CD14-positive monocyte (primary cell): ENCODE data around the gene SACM1L. TPM values are rescaled to one million over a fixed set of nuclear protein-coding genes. Genes with fewer than 3 reads are reported as not detected.
A peak's percentile ranks its signal among the peaks of the same experiment; 100 is the strongest.
"Not testable (repeated sequence)": the region's sequence is repeated elsewhere in the genome, so short reads cannot be mapped to it uniquely, and the experiment has no call there.

Source experiments
- DNase-seq, 3 donors: peaks; one replicate each; pipeline ENCODE4 v3.0.0-alpha.2; 2011 to 2022
- H2AFZ ChIP-seq: 2 replicates; pipeline ENCODE4 v1.6.0; 2012; ENCODE audit warnings: mild to moderate bottlenecking, low read depth, low read length, inconsistent platforms; ENCODE audit not compliant: insufficient read depth, poor library complexity, severe bottlenecking
- H3K27ac ChIP-seq, 2 donors: 1 replicate in 1 of 2; 2 replicates in 1 of 2; pipeline ENCODE4 v1.5.1; 2012 to 2013; ENCODE audit warnings: low read length in 2 of 2, control low read depth in 1 of 2, inconsistent platforms in 1 of 2, low read depth in 1 of 2, mild to moderate bottlenecking in 1 of 2
- H3K27me3 ChIP-seq, 2 donors: one replicate each; pipeline versions ENCODE4 v1.6.0 to v1.6.1; 2011 to 2013; ENCODE audit warnings: low read length in 2 of 2; ENCODE audit not compliant: control insufficient read depth in 2 of 2, insufficient read depth in 2 of 2
- H3K36me3 ChIP-seq, 2 donors: replicated peaks in 1 of 2; 1 replicate in 1 of 2; 2 replicates in 1 of 2; pipeline versions ENCODE4 v1.5.1 to v1.6.1; 2012 to 2013; ENCODE audit warnings: low read length in 2 of 2, control low read depth in 1 of 2, inconsistent platforms in 1 of 2, mild to moderate bottlenecking in 1 of 2; ENCODE audit not compliant: insufficient read depth in 2 of 2, control insufficient read depth in 1 of 2
- H3K4me1 ChIP-seq, 2 donors: 1 replicate in 1 of 2; 2 replicates in 1 of 2; pipeline versions ENCODE4 v1.5.1 to v1.6.1; 2012 to 2013; ENCODE audit warnings: low read length in 2 of 2, control low read depth in 1 of 2, inconsistent platforms in 1 of 2, mild to moderate bottlenecking in 1 of 2, moderate library complexity in 1 of 2; ENCODE audit not compliant: insufficient read depth in 2 of 2, control insufficient read depth in 1 of 2
- H3K4me2 ChIP-seq: replicated peaks from 2 replicates; pipeline ENCODE3; 2012; ENCODE audit warnings: low read length, moderate library complexity, mild to moderate bottlenecking; ENCODE audit not compliant: poor library complexity, severe bottlenecking; ENCODE audit errors: extremely low read depth
- H3K4me3 ChIP-seq, 3 experiments: fragments of 200-600 bp in 1 of 3; sonication (generic) in 1 of 3; replicated peaks in 1 of 3; 1 replicate in 2 of 3; 2 replicates in 1 of 3; pipeline ENCODE4 v1.5.1; 2011 to 2013; ENCODE audit warnings: low read length in 3 of 3, mild to moderate bottlenecking in 3 of 3, control low read depth in 2 of 3, low read depth in 2 of 3, inconsistent platforms in 1 of 3, moderate library complexity in 1 of 3
- H3K79me2 ChIP-seq: 2 replicates; pipeline ENCODE4 v1.6.0; 2012; ENCODE audit warnings: mild to moderate bottlenecking, control low read depth, inconsistent platforms, low read length, moderate library complexity; ENCODE audit not compliant: insufficient read depth
- H3K9ac ChIP-seq: 2 replicates; pipeline ENCODE4 v1.6.0; 2017; ENCODE audit warnings: low read length, mild to moderate bottlenecking; ENCODE audit not compliant: insufficient read depth, poor library complexity, severe bottlenecking
- H3K9me3 ChIP-seq, 2 donors: replicated peaks in 1 of 2; 1 replicate in 1 of 2; 2 replicates in 1 of 2; pipeline versions ENCODE4 v1.5.1 to v1.6.1; 2012 to 2013; ENCODE audit warnings: low read length in 2 of 2, control low read depth in 1 of 2; ENCODE audit not compliant: control insufficient read depth in 1 of 2, insufficient read depth in 1 of 2
- H4K20me1 ChIP-seq: 2 replicates; pipeline ENCODE4 v1.6.0; 2012; ENCODE audit warnings: mild to moderate bottlenecking, low read length, control low read depth, moderate library complexity; ENCODE audit not compliant: insufficient read depth
- H3K27ac Mint-ChIP-seq, 7 donors: one replicate each; pipeline ENCODE4 v1.8.0; 2020; ENCODE audit warnings: mild to moderate bottlenecking in 7 of 7, mixed read lengths in 7 of 7, moderate library complexity in 6 of 7, inconsistent platforms in 2 of 7
- H3K27me3 Mint-ChIP-seq, 3 donors: one replicate each; pipeline ENCODE4 v1.8.0; 2021 to 2022; ENCODE audit warnings: low read depth in 3 of 3, mild to moderate bottlenecking in 3 of 3, mixed read lengths in 3 of 3, moderate library complexity in 3 of 3, inconsistent platforms in 1 of 3
- H3K36me3 Mint-ChIP-seq, 2 donors: one replicate each; pipeline ENCODE4 v1.8.0; 2020; ENCODE audit warnings: mixed read lengths in 2 of 2, inconsistent platforms in 1 of 2, mild to moderate bottlenecking in 1 of 2
- H3K4me1 Mint-ChIP-seq: one replicate; pipeline ENCODE4 v1.8.0; 2020; ENCODE audit warnings: mild to moderate bottlenecking, mixed read lengths
- H3K4me3 Mint-ChIP-seq, 2 donors: one replicate each; pipeline ENCODE4 v1.8.0; 2020; ENCODE audit warnings: mild to moderate bottlenecking in 2 of 2, mixed read lengths in 2 of 2, moderate library complexity in 1 of 2
- H3K9me3 Mint-ChIP-seq, 7 donors: one replicate each; pipeline ENCODE4 v1.8.0; 2020 to 2022; ENCODE audit warnings: mixed read lengths in 7 of 7, mild to moderate bottlenecking in 6 of 7, moderate library complexity in 6 of 7, inconsistent platforms in 2 of 7
- WGBS: methylation state at CpG from one replicate; pipeline ENCODE4 v1.1.5; 2013; ENCODE audit warnings: missing lambda C conversion rate; ENCODE audit not compliant: insufficient coverage; 5-methylcytosine and 5-hydroxymethylcytosine counted together
- intact Hi-C, 2 donors: fragments of 100-400 bp; cut with micrococcal nuclease; formaldehyde crosslinking; loops; one replicate each; pipeline versions ENCODE4 v1.15.0 to v1.15.1; 2023
- polyA plus RNA-seq, 3 donors: library from polyadenylated mRNA; depleted of rRNA in 1 of 3; unstranded in 2 of 3; stranded (reverse) in 1 of 3; fragments of 300-500 nt in 2 of 3; fragments of >200 nt in 1 of 3; fragmentation: Illumina TruSeq in 2 of 3; gene quantifications; 1 replicate in 2 of 3; 2 replicates in 1 of 3; pipeline ENCODE4 v1.2.3, GENCODE V29; 2012 to 2021
- TF ChIP-seq, protein P1 (sequence below): fragments of 200-600 bp; IDR thresholded peaks from one replicate; pipeline ENCODE4 v1.8.0; 2022; ENCODE audit warnings: antibody characterized with exemption, mild to moderate bottlenecking

Gene SACM1L
- polyA plus RNA-seq, 3 donors = 14.6 to 25.7 (median 21.5) TPM

GRCh38 chr3:45683417-45684326 is 5.5 kb upstream of the SACM1L start:
- Histone ChIP-seq H3K4me3 (no peak overlapping the region), H3K36me3 (peaks cover 2 to 23% of the 10 kb centered on the region in 2 donors), H3K79me2 (no peaks in the 10 kb centered on the region), H3K4me2 (no peak overlapping the region), H3K9me3 (peaks cover 0 to 3% of the 10 kb centered on the region in 2 donors), H2AFZ (no peak overlapping the region), H3K9ac (no peak overlapping the region), H4K20me1 (no peaks in the 10 kb centered on the region), H3K27ac (no peak overlapping the region), H3K27me3 (no peaks in the 10 kb centered on the region), H3K4me1 (peaks cover 16 to 17% of the 10 kb centered on the region in 2 donors)
- peak overlapping the region in 1 of 7 donors; percentile 36 for H3K27ac Mint-ChIP-seq
- peaks cover 0 to 7% (median 4%) of the 10 kb centered on the region in 7 donors for H3K9me3 Mint-ChIP-seq
- intact Hi-C loops = loop anchor here in 1 of 2 donors (10.0 kb wide), 1 partner anchor 649 kb away; no protein-coding TSS in a partner anchor
- no peak for DNase-seq
- H3K36me3 Mint-ChIP-seq = peaks cover 16 to 19% of the 10 kb centered on the region in 2 donors
- H3K4me1 Mint-ChIP-seq = peaks cover 23% of the 10 kb centered on the region
- WGBS = 92% methylated on average over 6 of the region's 13 CpGs
- TF ChIP-seq, protein P1, sequence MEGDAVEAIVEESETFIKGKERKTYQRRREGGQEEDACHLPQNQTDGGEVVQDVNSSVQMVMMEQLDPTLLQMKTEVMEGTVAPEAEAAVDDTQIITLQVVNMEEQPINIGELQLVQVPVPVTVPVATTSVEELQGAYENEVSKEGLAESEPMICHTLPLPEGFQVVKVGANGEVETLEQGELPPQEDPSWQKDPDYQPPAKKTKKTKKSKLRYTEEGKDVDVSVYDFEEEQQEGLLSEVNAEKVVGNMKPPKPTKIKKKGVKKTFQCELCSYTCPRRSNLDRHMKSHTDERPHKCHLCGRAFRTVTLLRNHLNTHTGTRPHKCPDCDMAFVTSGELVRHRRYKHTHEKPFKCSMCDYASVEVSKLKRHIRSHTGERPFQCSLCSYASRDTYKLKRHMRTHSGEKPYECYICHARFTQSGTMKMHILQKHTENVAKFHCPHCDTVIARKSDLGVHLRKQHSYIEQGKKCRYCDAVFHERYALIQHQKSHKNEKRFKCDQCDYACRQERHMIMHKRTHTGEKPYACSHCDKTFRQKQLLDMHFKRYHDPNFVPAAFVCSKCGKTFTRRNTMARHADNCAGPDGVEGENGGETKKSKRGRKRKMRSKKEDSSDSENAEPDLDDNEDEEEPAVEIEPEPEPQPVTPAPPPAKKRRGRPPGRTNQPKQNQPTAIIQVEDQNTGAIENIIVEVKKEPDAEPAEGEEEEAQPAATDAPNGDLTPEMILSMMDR = no peak
- H3K27me3 Mint-ChIP-seq = peaks cover 0 to 3% (median 0%) of the 10 kb centered on the region in 3 donors
- no peak overlapping the region for H3K4me3 Mint-ChIP-seq

DNA sequence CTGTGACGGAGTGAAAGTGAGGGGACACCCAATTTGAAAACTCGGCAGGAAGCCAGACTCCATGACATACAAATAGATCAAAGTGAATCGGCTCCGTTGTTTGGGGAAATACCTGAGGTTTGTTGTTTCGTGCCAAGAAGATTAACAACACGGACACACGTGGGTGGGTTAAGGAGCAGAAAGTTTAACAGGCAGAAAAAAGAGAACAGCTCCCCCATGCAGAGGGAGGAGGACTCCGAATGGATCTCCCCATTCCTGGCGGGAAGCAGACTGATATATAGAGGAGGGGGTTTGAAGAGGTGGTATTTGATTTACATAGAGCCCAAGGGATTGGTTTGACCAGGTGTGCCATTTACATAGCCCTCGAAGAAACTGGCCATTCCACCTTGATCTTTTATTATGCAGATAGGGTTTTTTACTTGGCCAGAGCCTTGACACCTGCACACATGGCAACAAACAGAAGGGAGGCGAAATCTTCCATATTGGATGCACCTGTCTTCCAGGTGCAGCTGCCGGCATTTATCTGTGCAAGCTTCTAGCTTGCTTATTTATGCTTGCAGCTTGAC is 4.8 kb upstream of the SACM1L start:
- H3K27me3 Mint-ChIP-seq = peaks cover 0 to 5% (median 0%) of the 10 kb centered on the region in 3 donors
- peaks cover 1% of the 10 kb centered on the region for H3K79me2 ChIP-seq
- H3K9me3 Mint-ChIP-seq = peaks cover 0 to 7% (median 4%) of the 10 kb centered on the region in 7 donors
- 87% methylated on average over 6 of the region's 12 CpGs for WGBS
- no peak overlapping the region for H3K4me3 ChIP-seq
- H3K4me2 ChIP-seq = no peak overlapping the region
- H3K9me3 ChIP-seq = peaks cover 0 to 3% of the 10 kb centered on the region in 2 donors
- H3K36me3 ChIP-seq = peaks cover 0 to 15% of the 10 kb centered on the region in 2 donors
- no peaks in the 10 kb centered on the region for H3K27me3 ChIP-seq
- H4K20me1 ChIP-seq = no peaks in the 10 kb centered on the region
- H3K27ac Mint-ChIP-seq = no peak overlapping the region
- no peak overlapping the region for H2AFZ ChIP-seq
- peaks cover 19% of the 10 kb centered on the region for H3K4me1 Mint-ChIP-seq
- H3K4me1 ChIP-seq = peaks cover 15 to 18% of the 10 kb centered on the region in 2 donors
- H3K27ac ChIP-seq = no peak overlapping the region
- no peak overlapping the region for H3K9ac ChIP-seq
- H3K36me3 Mint-ChIP-seq = peaks cover 11 to 15% of the 10 kb centered on the region in 2 donors
- H3K4me3 Mint-ChIP-seq = no peak overlapping the region
- DNase-seq = no peak
- intact Hi-C loops = loop anchor here in 1 of 2 donors (10.0 kb wide), 1 partner anchor 650 kb away; no protein-coding TSS in a partner anchor
- TF ChIP-seq, protein P1 = no peak

DNA sequence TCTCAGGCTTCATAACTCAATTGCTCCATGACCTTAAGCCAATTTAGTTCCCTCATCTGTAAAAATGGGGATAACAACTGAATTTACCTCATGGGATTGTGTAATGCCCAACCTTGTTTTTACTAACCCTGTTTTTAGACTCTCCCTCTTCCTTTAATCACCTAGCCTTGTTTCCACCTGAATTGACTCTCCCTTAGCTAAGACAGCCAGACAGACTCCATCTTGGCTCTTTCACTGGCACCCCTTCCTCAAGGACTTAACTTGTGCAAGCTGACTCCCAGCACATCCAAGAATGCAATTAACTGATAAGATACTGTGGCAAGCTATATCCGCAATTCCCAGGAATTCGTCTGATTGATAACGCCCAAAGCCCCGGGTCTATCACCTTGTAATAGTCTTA is 3.5 kb upstream of the SACM1L start:
- H3K9me3 Mint-ChIP-seq, H2AFZ ChIP-seq, H3K9ac ChIP-seq, H3K4me3 Mint-ChIP-seq, H3K36me3 ChIP-seq, H3K27me3 ChIP-seq, H3K36me3 Mint-ChIP-seq, DNase-seq, H3K9me3 ChIP-seq, H3K27ac ChIP-seq, H3K27me3 Mint-ChIP-seq, H3K4me3 ChIP-seq, H3K4me2 ChIP-seq, H3K27ac Mint-ChIP-seq: not testable (repeated sequence)
- peaks cover 11% of the 10 kb centered on the region for H4K20me1 ChIP-seq
- no CpG with 5 or more reads among the region's 4 CpGs for WGBS
- intact Hi-C loops = loop anchor here in 1 of 2 donors (10.0 kb wide), 1 partner anchor 651 kb away; no protein-coding TSS in a partner anchor
- H3K4me1 ChIP-seq = peaks cover 18 to 23% of the 10 kb centered on the region in 2 donors
- H3K79me2 ChIP-seq = peaks cover 15% of the 10 kb centered on the region
- H3K4me1 Mint-ChIP-seq = peaks cover 21% of the 10 kb centered on the region
